HepG2 (cell line): ENCODE data around the gene OR5P2.

Experiments used
- GATAD1 ChIP-seq: IDR thresholded peaks from 2 replicates; pipeline ENCODE4 v1.6.1; 2016; ENCODE audit warnings: missing genetic modification reagents, missing compliant biosample characterization
- MIER3 ChIP-seq: IDR thresholded peaks from 2 replicates; pipeline ENCODE4 v1.6.1; 2016; ENCODE audit warnings: missing compliant biosample characterization, borderline replicate concordance
- TAF1 ChIP-seq: sonication (generic); formaldehyde crosslinking; IDR thresholded peaks from 2 replicates; pipeline ENCODE4 v1.4.0; 2020; ENCODE audit warnings: missing genetic modification reagents
- TF ChIP-seq, protein P1 (sequence below): sonication (generic); formaldehyde crosslinking; IDR thresholded peaks from 2 replicates; pipeline ENCODE4 v1.8.1; 2023; ENCODE audit warnings: missing genetic modification reagents, inconsistent platforms, borderline replicate concordance

- TF ChIP-seq TAF1 (CRISPR knock-in tag), result no peak
- no peak for TF ChIP-seq MIER3 (CRISPR knock-in tag)
- TF ChIP-seq GATAD1, result no peak
- TF ChIP-seq, protein P1, sequence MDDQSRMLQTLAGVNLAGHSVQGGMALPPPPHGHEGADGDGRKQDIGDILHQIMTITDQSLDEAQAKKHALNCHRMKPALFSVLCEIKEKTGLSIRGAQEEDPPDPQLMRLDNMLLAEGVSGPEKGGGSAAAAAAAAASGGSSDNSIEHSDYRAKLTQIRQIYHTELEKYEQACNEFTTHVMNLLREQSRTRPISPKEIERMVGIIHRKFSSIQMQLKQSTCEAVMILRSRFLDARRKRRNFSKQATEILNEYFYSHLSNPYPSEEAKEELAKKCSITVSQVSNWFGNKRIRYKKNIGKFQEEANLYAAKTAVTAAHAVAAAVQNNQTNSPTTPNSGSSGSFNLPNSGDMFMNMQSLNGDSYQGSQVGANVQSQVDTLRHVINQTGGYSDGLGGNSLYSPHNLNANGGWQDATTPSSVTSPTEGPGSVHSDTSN (CRISPR knock-in tag), result no peak
These were observed 43.8 kb upstream of the OR5P2 start for GRCh38 chr11:7840578-7840977.
